Transverse colon (tissue), 4 donors: ENCODE data around the gene CHRNA9.

Experiments used
- POLR2A ChIP-seq: fragments of 450-650 bp; IDR thresholded peaks from one replicate; pipeline ENCODE4 v1.6.1; 2016; ENCODE audit warnings: antibody characterized with exemption, mild to moderate bottlenecking, moderate library complexity
- POLR2AphosphoS5 ChIP-seq, 3 donors: sonication (generic); formaldehyde crosslinking; IDR thresholded peaks; one replicate each; pipeline ENCODE4 v1.6.1; 2016; ENCODE audit warnings: antibody characterized with exemption in 3 of 3
- TF ChIP-seq, protein P1 (sequence below), 5 experiments: fragments of 200-600 bp in 3 of 5; fragments of 450-650 bp in 2 of 5; sonication (generic) in 3 of 5; IDR thresholded peaks; 1 replicate in 2 of 5; 2 replicates in 3 of 5; pipeline ENCODE4 v1.5.1; 2016 to 2017; ENCODE audit warnings: antibody characterized with exemption in 5 of 5, inconsistent platforms in 3 of 5, mild to moderate bottlenecking in 2 of 5, moderate library complexity in 1 of 5

- TF ChIP-seq, protein P1, sequence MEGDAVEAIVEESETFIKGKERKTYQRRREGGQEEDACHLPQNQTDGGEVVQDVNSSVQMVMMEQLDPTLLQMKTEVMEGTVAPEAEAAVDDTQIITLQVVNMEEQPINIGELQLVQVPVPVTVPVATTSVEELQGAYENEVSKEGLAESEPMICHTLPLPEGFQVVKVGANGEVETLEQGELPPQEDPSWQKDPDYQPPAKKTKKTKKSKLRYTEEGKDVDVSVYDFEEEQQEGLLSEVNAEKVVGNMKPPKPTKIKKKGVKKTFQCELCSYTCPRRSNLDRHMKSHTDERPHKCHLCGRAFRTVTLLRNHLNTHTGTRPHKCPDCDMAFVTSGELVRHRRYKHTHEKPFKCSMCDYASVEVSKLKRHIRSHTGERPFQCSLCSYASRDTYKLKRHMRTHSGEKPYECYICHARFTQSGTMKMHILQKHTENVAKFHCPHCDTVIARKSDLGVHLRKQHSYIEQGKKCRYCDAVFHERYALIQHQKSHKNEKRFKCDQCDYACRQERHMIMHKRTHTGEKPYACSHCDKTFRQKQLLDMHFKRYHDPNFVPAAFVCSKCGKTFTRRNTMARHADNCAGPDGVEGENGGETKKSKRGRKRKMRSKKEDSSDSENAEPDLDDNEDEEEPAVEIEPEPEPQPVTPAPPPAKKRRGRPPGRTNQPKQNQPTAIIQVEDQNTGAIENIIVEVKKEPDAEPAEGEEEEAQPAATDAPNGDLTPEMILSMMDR (IDR thresholded peaks at IDR 0.05): no peak
- no peak for TF ChIP-seq POLR2A
- TF ChIP-seq POLR2AphosphoS5 (IDR thresholded peaks at IDR 0.05): peak in 1 of 3 donors; percentile 14
These were observed 20.2 kb upstream of the CHRNA9 start for GRCh38 chr4:40314951-40315350.
